Measurements from ENCODE around the gene CD151.

- TF ChIP-seq CTCF (optimal IDR thresholded peaks at IDR 0.05 in 1 of 3, IDR thresholded peaks at IDR 0.05 in 1 of 3, conservative IDR thresholded peaks at IDR 0.05 in 1 of 3; ENCODE audit: extremely low read depth in 1 of 3, insufficient read depth in 2 of 3, low read length in 3 of 3) (no peak), EZH2 (IDR thresholded peaks at IDR 0.05; ENCODE audit: low read length) (no peak)
Observed at GRCh38 chr11:825366-826226, 7.2 kb upstream of the CD151 start.
